ENCODE results near the gene ST3GAL5.

The ST3GAL5 gene

GRCh38 chr2:85892216-85892944 lies 3.6 kb upstream of the ST3GAL5 start:
- no peak overlapping the region for H3K4me3 ChIP-seq
- no peak for DNase-seq (ENCODE audit: low spot score)
- no peak overlapping the region for H3K27ac ChIP-seq
- no peak for TF ChIP-seq CTCF (IDR thresholded peaks at IDR 0.05)

GRCh38 chr2:85890522-85891176 lies 1.9 kb upstream of the ST3GAL5 start:
- no peak overlapping the region for H3K27ac ChIP-seq
- peak overlapping the region; percentile 98 for H3K4me3 ChIP-seq
- TF ChIP-seq CTCF (IDR thresholded peaks at IDR 0.05) = no peak
- DNase-seq (ENCODE audit: low spot score) = no peak

GRCh38 chr2:85889627-85890281 lies 964 bp upstream of the ST3GAL5 start:
- TF ChIP-seq CTCF (IDR thresholded peaks at IDR 0.05) = no peak
- Histone ChIP-seq H3K27ac (peak overlapping the region; percentile 57 to 93), H3K4me3 (peak overlapping the region; percentile 98)
- no peak for DNase-seq (ENCODE audit: low spot score)

- H3K4me3 ChIP-seq = peak overlapping the region; percentile 98
- TF ChIP-seq CTCF (IDR thresholded peaks at IDR 0.05) = no peak
- peak overlapping the region; percentile 57 to 93 for H3K27ac ChIP-seq
- DNase-seq (ENCODE audit: low spot score) = no peak
Observed at GRCh38 chr2:85888020-85888683, 638 bp downstream of the ST3GAL5 start.

GRCh38 chr2:85887566-85888019 lies 1.2 kb downstream of the ST3GAL5 start:
- no peak for DNase-seq (ENCODE audit: low spot score)
- no peak for TF ChIP-seq CTCF (IDR thresholded peaks at IDR 0.05)
- peak overlapping the region; percentile 98 for H3K4me3 ChIP-seq
- peak overlapping the region in 1 of 2 donors; percentile 93 for H3K27ac ChIP-seq

GRCh38 chr2:85886590-85886989 lies 2.2 kb downstream of the ST3GAL5 start:
- H3K4me3 ChIP-seq = peak overlapping the region; percentile 98
- no peak for DNase-seq (ENCODE audit: low spot score)
- peak overlapping the region in 1 of 2 donors; percentile 93 for H3K27ac ChIP-seq
- TF ChIP-seq CTCF (IDR thresholded peaks at IDR 0.05) = no peak

All from coronary artery (tissue), 2 donors.